Fibroblast of skin of right biceps (primary cell): ENCODE measurements around the gene UVSSA.
A peak's percentile ranks its signal among the peaks of the same experiment; 100 is the strongest.
"Not testable (repeated sequence)": the region's sequence is repeated elsewhere in the genome, so short reads cannot be mapped to it uniquely, and the experiment has no call there.

Source experiments
- DNase-seq: peaks from one replicate; pipeline ENCODE4 v3.0.0-alpha.2; 2013

UVSSA gene

DNA sequence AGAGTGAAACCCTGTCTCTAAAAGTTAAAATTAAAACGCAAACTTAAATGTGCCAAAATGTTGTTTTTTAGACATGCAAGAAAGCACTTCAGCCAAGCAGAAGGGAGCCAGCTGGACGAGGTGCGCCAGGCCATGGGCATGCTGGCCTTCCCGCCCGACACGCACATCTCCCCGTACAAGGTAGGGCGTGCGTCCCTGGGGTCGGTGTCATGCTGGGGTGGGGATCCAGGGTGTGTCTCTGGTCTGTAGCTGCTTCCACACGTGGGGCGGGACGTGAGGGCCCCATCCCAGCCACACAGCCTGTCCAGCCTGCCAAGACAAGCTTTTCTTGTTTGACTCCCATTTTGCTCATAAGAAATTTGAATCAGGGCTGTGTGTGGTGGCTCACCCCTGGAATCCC, 14.3 kb upstream of the UVSSA start:
- no peak for DNase-seq

GRCh38 chr4:1333256-1333655, 13.8 kb upstream of the UVSSA start:
- no peak for DNase-seq

DNA sequence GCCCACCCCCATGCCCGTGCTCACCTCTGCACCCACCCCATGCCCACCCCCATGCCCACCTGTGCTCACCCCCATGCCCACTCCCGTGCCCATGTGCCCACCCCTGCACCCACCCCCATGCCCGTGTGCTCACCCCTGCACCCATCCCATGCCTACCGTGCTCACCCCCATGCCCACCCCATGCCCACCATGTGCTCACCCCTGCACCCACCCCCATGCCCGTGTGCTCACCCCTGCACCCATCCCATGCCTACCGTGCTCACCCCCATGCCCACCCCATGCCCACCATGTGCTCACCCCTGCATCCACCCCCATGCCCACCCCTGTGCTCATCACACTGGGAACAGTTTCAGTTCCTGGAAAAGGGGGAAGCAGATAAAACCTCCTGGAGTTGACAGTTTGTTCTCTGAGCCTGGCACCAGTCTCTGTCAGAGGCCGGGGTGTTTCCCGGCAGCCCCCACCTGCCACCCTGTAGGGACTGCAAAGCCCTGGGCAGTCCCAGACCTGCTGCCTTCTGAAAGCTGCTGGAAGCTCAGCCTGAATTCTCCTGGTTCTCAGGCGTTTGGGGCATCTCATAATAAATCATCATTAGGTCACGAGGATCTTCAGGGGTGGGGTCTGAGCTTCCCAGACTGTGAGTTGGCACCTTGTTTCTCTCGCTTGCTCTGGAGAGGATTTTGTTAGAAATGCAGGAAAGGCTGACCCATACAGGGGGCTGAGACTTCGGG, 13.0 kb upstream of the UVSSA start:
- not testable (repeated sequence) for DNase-seq

- no peak for DNase-seq
Observed at GRCh38 chr4:1334579-1334895, 12.5 kb upstream of the UVSSA start.

DNA sequence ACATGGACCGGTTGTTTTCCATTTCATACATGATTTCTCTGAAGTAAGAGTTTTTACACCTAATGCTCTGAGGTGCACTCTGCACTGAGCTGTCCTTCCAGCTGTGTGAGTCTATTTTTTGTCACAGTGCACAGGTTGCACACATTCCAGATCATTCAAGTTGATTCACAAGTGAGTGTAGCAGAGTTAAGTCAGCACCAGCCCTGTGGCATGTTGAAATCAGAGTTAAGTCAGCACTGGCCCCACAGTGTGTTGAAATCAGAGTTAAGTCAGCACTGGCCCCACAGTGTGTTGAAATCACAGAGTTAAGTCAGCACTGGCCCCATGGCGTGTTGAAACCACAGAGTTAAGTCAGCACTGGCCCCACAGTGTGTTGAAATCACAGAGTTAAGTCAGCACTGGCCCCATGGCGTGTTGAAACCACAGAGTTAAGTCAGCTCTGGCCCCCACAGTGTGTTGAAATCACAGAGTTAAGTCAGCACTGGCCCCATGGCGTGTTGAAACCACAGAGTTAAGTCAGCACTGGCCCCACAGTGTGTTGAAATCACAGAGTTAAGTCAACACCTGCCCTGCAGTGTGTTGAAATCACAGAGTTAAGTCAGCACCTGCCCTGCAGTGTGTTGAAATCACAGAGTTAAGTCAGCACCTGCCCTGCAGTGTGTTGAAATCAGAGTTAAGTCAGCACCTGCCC, 11.7 kb upstream of the UVSSA start:
- DNase-seq, result not testable (repeated sequence)

GRCh38 chr4:1336088-1336491, 10.9 kb upstream of the UVSSA start:
- peak; percentile 16 for DNase-seq

DNA sequence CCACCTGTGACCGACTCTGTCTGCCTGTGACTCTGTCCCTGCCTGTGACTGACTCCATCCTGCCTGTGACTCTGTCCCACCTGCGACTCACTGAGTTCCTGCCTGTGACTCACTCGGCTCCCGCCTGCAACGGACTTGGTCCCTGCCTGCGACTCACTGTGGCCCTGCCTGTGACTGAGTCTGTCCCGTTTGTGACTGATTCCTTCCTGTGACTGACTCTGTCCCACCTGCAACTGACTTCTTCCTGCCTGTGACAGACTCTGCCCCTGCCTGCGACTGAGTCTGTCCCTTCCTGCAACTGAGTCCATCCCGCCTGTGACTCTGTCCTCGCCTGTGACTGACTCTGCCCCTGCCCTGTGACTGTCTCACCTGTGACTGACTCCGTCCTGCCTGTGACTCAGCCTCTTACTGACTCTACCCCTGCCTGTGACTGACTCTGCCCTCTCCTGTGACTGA, 9.6 kb upstream of the UVSSA start:
- peak; percentile 60 for DNase-seq

- DNase-seq, result no peak
Observed at GRCh38 chr4:1337951-1338751, 8.9 kb upstream of the UVSSA start.

DNA sequence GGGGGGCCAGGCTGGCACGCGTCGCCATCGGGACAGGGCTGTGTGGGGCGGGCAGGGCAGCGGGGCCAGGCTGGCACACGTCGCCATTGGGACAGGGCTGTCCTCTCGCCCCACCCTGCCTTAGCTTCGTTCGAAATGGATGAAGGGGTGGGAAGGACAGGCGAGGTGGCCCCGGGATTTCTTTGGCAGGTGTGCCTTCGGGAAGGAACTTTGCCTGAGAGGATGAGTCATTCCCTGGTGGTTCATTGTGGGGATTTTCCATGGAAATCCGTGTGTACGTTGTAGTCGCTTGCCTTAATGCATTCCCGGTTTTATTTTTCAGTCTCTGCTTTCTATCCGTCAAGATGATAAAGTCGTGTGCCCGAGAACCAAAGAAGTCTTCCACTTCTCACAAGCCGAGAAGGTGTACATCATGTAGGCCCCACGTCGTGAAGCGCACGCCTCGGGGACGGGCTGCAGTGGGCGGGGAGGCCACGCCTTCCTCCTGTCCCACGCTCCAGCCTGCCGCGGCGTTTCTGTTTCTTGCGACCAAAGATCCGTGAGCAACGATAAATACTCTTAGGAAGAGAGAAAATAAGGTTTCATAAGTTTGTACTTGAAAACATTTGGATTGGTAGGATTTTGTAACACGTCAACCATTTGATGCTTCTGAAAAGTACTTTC, 8.1 kb upstream of the UVSSA start:
- DNase-seq, result no peak

- no peak for DNase-seq
Observed at GRCh38 chr4:1339489-1339888, 7.5 kb upstream of the UVSSA start.

DNA sequence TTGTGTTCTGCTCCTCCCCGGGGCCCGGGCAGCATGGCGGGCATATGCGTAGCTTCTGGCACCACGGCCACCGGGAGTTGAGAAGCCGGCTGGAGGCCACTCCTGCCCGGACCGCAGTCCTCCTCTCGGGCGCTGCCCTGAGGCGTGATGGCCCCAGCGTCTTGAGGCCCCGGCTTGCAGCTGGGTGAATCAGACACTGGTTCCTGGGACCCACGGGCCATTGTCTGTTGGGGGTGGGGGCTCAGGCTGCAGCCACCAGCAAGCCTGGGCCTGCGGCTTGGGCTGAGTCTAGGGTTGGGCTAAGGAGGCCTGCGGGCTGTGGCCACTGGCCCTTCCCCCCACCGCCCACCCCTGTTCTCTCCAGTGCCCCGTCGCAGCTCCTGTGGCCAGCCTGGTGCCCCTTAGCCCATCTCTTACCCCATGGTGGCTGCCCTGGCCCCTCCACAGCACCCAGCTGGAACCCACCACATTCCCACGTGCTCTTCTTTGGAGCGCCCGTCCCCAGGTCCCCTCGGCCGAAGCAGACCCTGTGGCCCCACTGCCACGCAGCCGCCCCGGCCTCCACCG, 6.7 kb upstream of the UVSSA start:
- no peak for DNase-seq

DNA sequence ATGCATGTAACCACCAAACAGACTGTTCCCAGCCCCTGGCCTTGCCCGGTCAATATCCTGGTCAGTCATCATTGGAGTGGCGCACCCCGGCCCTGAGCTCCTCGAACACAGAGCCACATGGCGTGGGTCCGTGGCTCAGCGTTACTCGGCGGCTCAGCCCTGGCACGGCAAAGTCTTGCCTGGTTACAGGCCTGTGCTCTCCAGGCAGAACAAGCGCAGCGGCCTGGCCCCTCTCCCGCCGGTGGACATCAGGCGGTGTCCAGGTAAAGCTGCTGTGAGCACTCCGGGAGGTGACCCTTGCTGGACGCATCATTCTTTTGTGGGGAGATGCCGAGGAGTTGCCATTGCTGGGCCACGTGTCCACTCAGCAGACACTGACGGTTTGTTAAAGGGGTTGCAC, 6.1 kb upstream of the UVSSA start:
- DNase-seq, result no peak

DNA sequence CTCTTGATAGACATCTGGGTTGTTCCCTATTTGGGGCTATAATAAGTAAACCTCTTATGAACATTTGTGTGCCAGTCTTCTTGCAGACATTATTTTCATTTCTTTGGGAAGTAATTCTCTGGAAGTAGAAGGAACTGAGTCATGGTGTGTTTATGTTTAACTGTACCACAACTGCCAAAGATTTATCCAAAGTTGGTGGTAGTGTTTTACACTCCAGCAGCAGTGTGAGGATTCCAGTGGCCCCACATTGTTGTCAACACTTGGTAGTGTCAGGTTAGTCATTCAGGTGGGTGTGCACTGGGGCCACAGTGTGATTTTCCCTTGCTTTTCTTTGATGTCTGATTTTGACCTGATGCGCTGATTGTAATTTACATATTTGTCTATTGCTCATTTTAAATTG, 5.0 kb upstream of the UVSSA start:
- peak; percentile 23 for DNase-seq

GRCh38 chr4:1344696-1345095, 2.3 kb upstream of the UVSSA start:
- no peak for DNase-seq

- DNase-seq, result peak; percentile 48
Observed at GRCh38 chr4:1345903-1346780, 866 bp upstream of the UVSSA start.

DNA sequence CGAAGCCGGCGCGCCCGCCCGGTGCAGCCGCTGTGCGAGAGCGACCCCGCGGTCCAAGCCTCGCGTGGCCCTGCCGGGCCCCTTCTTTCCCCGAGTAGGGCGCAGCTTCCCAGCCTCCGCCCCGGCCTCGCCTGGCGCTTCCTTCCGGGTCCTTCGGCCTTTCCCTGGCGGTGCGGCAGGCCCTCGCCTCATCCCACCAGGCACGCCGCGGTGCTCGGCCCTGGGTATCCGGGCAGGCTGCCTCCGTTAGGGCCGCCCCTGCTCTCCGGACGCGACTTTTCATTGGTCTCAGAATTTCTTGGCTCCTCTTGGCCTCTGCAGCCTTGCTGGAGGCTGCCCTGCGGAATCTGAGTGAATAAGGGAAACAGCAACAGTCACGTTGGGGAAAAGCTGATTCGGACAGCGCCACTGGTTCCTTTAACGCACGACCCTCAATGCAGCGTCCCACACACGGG, 429 bp downstream of the UVSSA start:
- peak; percentile 81 for DNase-seq

- no peak for DNase-seq
Observed at GRCh38 chr4:1348014-1348513, 1.1 kb downstream of the UVSSA start.

GRCh38 chr4:1348746-1349145, 1.7 kb downstream of the UVSSA start:
- no peak for DNase-seq

DNA sequence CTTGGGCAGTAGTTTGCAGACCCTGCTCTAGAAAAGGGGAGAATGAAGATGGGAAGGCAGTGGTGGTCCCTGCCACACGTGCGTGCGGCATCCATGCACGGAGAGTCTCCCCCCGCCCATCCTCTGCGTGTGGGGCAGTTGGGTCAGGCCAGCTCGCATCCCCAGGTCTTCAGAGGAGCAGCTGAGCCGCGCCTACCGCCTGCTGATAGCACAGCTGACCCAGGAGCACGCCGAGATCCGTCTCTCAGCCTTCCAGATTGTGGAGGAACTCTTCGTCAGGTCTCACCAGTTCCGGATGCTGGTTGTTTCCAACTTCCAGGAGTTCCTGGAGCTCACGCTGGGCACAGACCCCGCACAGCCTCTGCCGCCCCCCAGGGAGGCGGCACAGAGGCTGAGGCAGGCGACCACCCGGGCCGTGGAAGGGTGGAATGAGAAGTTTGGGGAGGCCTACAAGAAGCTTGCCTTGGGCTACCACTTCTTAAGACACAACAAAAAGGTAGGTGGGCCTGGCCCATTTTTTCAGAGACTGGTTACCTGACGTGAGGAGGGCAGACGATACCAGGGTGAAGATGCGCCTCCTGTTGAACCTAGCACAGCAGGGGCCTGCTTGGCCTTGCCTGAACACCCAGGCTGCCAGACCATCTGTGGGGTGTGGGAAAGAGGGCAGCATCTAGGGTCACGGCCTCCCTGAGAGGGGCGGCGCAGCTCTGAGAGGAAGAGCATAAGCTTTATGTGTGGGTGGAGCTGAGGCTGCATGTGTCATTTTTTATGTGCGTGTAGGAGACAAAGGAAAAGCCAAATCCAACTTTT, 2.6 kb downstream of the UVSSA start:
- no peak for DNase-seq

DNA sequence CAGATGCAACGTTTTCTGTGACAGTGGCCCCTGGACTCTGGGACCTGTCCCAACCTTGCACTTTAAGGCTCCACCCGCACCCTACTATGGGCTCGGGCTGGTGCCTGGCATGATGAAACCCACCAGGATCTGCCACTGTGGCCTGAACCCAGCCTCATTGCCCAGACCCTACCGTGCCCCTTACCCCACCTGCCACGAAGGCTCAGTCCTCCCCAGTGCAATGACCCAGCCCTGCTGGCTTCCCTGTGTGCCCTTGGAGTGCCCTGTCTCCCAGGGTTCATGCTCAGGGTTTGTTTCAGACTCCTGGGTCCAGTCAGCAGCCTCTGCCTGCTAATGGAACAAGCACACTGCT, 3.1 kb downstream of the UVSSA start:
- no peak for DNase-seq
